GM12873 (cell line): ENCODE results near the gene NDUFB7.

Experiments used
- CTCF ChIP-seq: IDR thresholded peaks from 2 replicates; pipeline ENCODE4 v1.5.1; 2012; ENCODE audit warnings: low read depth, mild to moderate bottlenecking, moderate library complexity, low read length, control low read depth; ENCODE audit not compliant: insufficient read depth; ENCODE audit errors: missing control alignments

The NDUFB7 gene

GRCh38 chr19:14558370-14559066, 13.3 kb downstream of the NDUFB7 start:
- no peak for TF ChIP-seq CTCF

- TF ChIP-seq CTCF: peak; percentile 99
These were observed 15.1 kb downstream of the NDUFB7 start for GRCh38 chr19:14556662-14557188.

- peak; percentile 14 for TF ChIP-seq CTCF
These were observed 15.8 kb downstream of the NDUFB7 start for GRCh38 chr19:14555918-14556661.

- no peak for TF ChIP-seq CTCF
These were observed 17.5 kb downstream of the NDUFB7 start for GRCh38 chr19:14554382-14554812.

GRCh38 chr19:14553939-14554243, 18.0 kb downstream of the NDUFB7 start:
- no peak for TF ChIP-seq CTCF

GRCh38 chr19:14553042-14553938, 18.6 kb downstream of the NDUFB7 start:
- no peak for TF ChIP-seq CTCF
